Muscle of back (tissue), 11 donors: Measurements from ENCODE around the gene PROKR1. TPM values are rescaled to one million over a fixed set of nuclear protein-coding genes. Genes with fewer than 3 reads are reported as not detected.
"Not testable (repeated sequence)": the region's sequence is repeated elsewhere in the genome, so short reads cannot be mapped to it uniquely, and the experiment has no call there.

Experiments used
- DNase-seq, 3 donors: peaks; one replicate each; pipeline versions ENCODE4 v3.0.0 to v3.0.0-alpha.2; 2013
- polyA plus RNA-seq, 10 donors: library from polyadenylated mRNA; unstranded; fragments of 120-200 nt; gene quantifications; one replicate each; pipeline ENCODE4 v1.2.1, GENCODE V29; 2013; ENCODE audit not compliant: insufficient read length in 10 of 10

PROKR1 gene
- polyA plus RNA-seq, 10 donors: 0.27 to 5.6 (median 1.7) TPM

DNA sequence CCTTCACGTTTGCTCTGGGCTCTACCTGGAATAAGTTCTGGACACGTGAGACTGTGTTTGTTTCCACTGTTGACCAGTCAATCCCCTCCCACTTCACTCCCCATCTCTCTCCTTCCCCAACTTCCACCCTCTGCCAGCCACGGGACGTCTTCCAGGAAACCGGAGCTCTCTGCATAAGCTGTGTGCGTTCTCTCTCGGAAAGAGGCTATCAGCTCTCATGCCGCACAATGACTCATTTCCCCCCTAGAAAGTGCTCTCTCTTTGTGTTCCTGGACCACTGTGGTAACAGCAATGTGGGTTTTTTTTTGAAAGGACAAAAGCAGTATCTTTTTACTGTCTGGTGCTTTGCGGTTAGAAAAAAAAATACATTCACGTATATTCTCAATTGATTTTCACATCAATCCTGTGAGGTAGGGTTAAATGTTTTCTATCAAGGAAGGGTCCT is 10.2 kb downstream of the PROKR1 start:
- peak; percentile 45 to 75 (median 69) for DNase-seq

- peak; percentile 33 to 86 (median 57) for DNase-seq
Observed at GRCh38 chr2:68658266-68658665, 14.9 kb downstream of the PROKR1 start.

DNA sequence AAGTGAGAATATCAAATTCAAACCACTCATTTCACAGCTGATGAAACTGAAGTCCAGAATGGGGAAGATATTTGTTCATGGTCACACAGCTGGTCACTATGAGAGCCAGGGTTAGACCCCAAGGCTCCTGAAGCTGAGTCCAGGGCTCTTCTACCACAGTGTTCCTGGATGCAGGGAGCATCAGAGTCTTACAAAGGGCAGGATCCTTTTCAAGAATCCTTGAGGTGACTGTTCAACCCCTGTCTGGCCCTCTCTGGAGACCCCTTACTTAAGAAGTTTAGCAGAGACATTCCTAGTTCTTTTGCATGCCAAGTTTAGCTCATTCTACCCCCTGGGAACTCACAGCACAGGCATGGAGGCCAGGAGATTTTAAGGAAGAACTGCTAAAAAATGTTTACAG is 15.7 kb downstream of the PROKR1 start:
- DNase-seq: peak in 2 of 3 donors; percentile 40 to 83

DNA sequence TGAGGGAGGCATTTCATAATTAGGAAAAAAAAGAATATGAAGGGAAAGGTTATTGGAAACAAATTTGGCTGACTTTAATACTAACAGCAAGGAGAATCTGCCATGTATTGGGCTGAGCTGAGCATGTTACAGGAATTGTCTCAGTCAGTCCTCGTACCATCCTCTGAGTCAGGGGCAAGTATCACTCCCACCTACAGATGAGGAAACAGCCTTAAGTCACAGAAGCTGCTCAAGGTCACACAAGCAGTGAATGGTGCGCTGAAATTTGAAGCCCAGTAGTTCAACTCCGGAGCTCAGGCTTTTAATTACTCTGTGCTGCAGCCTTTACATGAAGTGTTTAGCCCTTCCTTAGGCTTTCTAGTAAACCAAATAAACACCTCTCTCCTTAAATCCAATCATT is 17.3 kb downstream of the PROKR1 start:
- DNase-seq: no peak

DNA sequence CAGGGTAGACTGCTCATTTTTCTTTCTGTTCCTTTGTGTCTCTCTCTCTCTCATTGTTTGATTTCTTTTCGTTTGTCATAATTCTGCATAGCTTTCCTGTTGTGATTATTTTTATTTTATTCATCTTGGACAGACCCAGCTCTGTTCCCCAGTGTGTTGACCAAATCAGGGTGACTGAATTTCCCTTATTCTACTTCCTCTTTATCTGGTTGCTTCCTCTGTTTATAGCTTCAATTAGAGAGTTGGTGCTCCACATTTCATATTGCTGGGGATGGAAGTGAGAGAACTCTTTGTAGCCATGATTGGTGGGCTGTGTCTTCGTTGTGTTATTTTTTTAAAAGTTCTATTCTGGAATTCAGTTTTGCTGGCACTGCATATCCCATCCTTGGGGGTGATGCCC is 19.1 kb downstream of the PROKR1 start:
- no peak for DNase-seq

DNA sequence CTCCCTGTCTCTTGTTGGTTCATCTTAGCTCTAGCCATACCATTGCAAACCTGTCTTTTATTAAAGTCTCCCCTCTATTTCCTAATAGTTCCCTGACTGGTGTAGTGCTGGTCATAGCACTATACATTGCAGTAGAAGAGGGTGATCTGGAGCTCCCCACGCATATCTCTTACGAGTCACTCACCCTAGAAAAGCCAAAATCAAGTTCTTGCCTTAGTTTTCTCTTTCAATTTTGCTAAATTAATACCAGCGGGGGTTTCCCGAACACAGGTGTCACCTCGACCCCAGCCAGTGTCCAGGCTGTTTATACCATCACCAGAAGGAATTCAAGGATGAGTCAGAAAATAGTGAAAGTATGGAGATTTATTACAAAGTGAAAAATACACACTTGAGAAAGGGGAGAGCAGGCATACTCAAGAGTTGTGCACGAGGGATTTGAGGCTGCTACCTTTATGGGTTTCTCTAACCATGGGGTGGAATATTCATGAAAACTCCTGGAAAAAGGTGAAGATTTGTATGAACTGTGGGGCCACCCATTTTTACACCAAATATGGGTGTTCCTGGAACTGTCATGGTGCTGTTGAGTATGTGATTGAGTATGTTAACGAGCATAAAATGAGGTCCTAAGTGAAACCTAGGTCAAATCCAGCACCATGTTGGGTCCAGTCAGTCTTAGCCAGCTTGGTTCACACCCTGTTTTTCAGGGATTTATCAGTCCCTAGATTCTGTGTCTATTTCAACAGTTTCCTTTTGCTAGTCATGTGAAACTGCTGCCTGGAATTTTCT is 20.2 kb downstream of the PROKR1 start:
- no peak for DNase-seq

DNA sequence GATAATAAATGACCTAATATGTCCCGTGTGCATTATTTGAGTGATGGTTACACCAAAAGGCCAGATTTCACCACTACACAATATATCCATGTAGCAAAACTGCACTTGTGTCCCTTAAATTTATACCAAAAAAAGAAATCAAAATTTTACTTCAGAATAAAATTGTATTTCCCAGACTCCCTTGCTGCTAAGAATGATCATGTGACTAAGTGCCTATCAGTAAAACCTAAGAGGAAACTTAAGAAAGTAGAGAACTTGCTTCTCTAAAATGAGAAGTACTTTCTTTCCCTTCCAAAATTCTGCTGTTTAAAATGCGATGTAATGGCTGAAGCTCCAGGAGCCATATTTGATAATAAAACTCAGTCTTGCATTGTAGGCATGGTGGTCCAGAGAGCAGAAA is 24.0 kb downstream of the PROKR1 start:
- no peak for DNase-seq

DNA sequence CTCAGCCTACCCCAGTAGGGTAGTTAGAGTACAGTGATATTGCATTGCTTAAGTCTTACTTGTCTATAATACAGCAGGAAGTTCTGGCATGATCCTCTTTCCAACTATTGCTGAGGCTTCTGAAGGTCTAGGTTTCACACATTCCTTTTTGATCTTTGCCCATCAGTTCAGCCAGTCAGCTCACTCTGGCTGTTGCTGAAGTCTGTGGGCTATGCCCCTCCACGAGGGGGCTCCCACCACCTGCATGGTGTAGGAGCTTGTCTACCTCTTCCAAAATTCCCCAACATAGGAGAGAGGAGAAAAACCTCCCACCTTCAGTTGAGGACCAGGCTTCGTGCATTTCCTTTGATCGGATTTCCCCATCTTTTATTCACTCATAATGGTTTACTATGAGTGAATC is 26.3 kb downstream of the PROKR1 start:
- no peak for DNase-seq

GRCh38 chr2:68671961-68672360 is 28.6 kb downstream of the PROKR1 start:
- DNase-seq: no peak

DNA sequence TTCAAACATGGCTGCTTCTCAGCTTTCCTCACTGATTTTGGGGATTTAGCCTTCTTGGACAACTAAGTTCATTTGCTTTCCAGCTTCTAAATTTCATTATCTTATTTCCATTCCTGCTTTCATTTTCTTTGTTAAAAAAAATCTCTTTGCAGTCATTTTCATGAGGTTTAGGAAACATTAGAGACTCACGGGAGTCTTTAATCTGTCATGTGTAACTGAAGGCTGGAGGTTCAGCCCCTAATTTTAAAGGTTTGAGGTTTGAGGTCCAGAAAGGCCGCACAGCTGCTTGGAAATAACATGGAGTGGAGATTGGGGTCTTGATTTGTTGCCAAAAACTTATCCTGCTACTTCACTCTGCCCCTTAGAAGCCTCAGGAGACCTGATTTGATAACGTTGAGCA is 30.3 kb downstream of the PROKR1 start:
- peak in 1 of 3 donors; percentile 76 for DNase-seq

GRCh38 chr2:68675470-68675869 is 32.1 kb downstream of the PROKR1 start:
- no peak for DNase-seq

DNA sequence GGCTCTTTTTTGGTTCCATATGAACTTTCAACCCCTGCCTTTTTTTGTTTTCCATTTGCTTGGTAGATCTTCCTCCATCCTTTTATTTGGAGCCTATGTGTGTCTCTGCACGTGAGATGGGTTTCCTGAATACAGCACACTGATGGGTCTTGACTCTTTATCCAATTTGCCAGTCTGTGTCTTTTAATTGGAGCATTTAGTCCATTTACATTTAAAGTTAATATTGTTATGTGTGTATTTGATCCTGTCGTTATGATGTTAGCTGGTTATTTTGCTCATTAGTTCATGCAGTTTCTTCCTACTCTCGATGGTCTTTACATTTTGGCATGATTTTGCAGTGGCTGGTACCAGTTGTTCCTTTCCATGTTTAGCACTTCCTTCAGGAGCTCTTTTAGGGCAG is 34.5 kb downstream of the PROKR1 start:
- not testable (repeated sequence) for DNase-seq

- DNase-seq: not testable (repeated sequence)
Observed at GRCh38 chr2:68679166-68679916, 36.0 kb downstream of the PROKR1 start.

DNA sequence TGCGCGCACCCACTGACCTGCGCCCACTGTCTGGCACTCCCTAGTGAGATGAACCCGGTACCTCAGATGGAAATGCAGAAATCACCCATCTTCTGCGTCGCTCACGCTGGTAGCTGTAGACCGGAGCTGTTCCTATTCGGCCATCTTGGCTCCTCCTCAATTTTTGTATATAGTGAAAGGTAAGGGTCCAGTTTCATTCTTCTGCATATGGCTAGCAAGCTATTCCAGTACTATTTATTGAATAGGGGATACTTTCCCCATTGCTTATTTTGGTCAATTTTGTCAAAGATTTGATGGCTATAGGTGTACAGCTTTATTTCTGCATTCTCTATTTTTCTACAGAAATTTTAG is 36.5 kb downstream of the PROKR1 start:
- DNase-seq: not testable (repeated sequence)

DNA sequence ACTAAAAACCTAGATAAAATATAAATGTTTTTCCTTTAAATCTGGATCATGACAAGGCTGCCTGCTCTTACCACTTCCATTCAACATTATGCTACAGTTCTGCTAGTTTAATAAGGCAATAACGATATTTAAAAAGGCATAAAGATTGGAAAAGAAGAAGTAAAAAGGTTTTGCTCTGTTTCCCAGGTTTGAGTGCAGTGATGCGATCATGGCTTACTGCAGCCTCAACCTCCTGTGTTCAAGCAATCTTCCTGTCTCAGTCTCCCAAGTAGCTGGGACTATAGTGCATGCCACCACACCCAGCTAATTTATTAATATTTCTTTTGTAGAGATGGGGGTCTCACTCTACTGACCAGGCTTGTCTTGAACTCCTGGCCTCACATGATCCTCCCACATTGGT is 40.8 kb downstream of the PROKR1 start:
- no peak for DNase-seq

DNA sequence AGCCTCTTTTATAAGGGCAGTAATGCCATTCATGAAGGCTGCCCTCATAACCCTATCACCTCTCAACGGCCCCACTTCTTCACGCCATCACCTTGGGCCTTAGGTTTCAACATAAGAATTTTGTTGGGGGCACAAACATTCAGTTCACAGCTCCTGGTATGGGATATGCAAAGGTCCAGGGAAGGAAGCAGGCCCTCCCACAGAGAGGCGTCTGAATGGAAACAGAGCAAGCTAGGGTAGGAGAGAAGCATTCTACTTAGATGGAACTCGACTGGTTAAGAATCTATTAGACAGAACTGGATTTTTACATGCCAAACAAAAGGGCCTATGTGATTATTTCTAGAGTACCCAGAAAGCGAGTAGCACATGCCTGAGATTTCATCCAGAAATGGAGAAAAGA is 42.8 kb downstream of the PROKR1 start:
- DNase-seq: no peak

GRCh38 chr2:68687018-68687417 is 43.6 kb downstream of the PROKR1 start:
- no peak for DNase-seq

DNA sequence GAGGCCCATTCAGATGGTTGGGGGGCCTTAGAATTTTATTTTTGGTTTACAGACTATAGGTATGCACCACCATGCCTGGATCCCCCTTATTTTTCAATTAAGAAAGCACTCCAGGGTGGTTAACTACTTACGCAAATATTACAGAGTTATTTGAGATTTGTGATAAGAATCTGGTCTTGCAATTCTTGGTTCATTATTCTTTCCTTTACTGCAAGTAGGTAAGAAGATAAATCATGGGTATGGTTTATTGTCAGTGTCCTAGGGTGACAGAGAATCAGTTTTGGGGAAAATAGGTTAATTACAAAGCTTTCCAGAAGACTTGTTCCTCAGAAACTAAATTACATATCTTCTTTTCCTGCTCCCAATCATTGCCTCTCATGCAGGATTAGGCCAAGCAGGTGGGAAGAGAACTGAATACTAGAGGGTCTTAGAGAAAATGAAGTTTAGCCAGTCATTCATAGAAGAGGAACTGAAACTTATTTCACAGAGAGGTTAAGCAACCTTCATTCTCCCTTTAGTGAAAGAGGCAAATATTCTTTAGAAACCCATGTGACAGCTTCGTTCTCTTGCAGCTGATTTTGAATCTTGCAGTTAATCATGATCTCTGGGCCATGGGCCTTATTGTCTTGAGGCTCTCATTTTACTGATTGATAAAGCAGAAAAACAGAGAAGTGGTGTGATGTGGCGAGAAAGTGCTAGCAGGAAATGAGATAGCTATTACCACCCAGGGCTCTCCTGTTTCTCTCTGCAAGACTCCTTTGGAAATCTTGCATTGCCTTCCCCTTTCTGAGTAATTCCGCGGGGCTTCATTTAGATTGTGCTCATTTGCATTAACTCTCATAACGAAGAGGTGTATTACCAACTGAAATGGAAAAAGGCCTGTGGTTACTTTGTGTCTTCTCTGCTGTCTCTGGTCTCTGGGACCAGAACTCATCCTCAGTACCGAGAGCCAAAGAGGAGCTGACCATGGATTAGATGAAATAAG is 46.5 kb downstream of the PROKR1 start:
- no peak for DNase-seq

- DNase-seq: no peak
Observed at GRCh38 chr2:68690851-68691250, 47.5 kb downstream of the PROKR1 start.

DNA sequence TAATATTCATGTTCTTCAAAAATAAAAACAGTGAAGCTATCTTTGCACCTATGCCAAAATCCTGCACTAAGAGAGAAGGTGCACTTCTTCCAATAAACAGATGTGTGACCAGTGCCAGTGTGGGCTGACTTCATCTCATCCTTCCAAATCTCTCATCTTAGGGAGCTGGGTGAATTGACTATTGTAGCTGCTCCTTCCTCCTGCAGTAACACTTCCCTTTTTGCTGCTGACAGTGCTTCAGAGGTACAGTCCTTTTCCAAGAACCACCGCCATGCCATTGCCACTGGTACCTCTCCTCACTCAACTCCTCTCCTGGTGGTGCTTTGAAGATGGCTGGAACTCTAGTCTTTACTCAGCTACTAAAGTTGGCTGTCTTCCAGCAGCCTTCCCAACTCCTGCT is 49.1 kb downstream of the PROKR1 start:
- no peak for DNase-seq

DNA sequence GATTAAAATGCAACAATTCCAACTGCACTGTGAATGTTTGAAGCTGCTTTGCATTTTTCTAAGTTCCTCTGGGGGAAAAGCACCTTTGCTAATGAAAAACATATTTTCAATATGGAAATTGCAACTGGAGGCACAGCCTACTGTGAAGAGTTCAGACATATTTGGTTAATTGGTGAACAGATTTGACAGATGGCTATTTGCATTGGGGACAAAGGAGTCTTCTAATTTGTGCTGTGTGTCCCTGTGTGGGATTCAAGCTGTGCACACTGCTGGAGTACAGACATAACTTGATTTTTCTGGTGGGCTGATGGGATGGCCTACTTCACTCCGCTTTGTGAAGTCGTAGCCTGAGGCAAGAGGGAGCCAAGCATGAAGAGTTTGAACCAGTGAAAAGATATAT is 50.6 kb downstream of the PROKR1 start:
- DNase-seq: no peak

DNA sequence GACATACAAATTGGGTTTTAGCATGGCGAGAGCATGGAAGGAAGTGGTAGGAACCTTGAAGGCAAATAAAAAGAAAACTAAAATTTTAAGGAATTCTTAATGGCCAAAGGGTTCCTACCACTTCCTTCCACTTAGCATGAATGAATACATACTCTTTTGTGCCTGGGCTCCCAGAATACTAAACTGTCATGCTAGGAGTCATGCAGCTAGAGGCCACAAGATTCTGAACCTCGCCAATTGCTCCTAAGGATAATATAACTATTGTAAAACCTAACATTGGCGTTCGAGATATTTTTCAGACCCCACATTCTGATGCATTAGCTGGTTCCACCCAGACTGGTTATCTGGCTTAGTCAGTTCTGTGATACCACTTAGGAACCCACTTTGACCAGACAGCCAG is 52.6 kb downstream of the PROKR1 start:
- DNase-seq: no peak
